SW 1271 (cell line): ENCODE measurements around the gene HSPG2.
"Not testable (repeated sequence)": the region's sequence is repeated elsewhere in the genome, so short reads cannot be mapped to it uniquely, and the experiment has no call there.

Source experiments
- DNase-seq, 2 experiments: peaks; one replicate each; lab custom pipeline; 2025; lab: John Stamatoyannopoulos, UW

Gene HSPG2

DNA sequence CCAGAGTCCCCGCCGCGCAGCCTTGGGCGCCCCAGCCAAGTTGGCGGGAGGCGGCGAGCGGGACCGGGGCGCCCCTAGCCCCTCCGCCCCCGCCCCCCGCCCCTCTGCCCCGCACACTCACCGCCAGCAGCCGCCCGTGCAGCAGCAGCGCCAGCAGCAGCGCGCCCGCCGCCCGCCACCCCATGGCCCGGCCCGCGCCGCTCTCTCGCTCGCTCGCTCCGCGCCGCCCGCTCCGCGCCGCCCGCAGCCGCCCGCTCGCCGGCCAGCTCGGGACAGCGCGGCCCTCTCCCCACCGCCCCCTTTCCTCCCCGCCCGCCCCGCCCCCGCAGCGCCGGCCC is at the start of gene HSPG2:
Gene HSPG2 (minus strand): TSS at position 277 of the 338 bp plus-strand sequence. CDS start 93 bp downstream, at position 184.
- no peak for DNase-seq

DNA sequence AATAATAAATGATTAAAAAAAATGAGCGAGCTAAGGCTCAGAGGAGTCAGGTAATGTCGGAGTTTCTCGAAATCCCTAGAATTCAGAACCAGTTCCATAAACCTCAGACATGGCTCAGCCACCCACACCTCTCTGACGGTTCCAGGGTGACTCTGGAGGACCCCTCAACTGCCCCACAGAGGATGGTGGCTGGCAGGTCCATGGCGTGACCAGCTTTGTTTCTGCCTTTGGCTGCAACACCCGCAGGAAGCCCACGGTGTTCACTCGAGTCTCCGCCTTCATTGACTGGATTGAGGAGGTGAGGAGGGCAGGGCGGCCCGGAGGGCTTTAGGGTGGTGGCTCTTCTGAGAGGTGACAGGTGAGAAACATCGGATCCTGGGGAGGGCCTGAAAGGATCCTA is 49.3 kb upstream of the HSPG2 start:
- DNase-seq = not testable (repeated sequence)

DNA sequence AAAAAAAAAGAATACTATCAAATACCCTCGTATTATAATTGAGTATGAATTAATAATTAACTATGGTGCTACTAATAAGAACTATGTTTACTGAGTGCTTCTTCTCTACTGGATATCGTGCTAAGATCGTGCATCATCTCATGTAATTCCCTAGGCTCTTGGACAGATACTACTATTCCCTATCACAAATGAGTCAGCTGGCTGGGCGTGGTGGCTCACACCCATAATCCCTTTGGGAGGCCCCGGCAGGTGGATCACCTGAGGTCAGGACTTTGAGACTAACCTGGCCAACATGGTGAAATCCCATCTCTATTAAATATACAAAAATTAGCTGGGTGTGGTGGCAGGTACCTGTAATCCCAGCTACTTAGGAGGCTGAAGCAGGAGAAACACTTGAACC is 48.8 kb upstream of the HSPG2 start:
- not testable (repeated sequence) for DNase-seq

DNA sequence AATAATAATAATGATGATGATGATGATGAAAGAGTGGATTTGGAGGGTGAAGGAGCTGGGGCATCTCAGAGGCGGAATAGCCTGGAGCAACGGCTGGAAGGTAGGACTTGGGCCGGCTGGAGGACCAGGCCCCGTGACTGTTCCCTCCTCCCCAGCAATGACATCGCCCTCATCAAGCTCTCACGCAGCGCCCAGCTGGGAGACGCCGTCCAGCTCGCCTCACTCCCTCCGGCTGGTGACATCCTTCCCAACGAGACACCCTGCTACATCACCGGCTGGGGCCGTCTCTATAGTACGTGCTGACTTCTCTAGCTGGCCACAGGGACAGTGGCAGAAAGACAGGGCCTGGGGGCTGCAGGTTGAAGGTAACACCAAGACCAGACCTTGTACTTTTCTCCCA is 46.4 kb upstream of the HSPG2 start:
- not testable (repeated sequence) for DNase-seq

DNA sequence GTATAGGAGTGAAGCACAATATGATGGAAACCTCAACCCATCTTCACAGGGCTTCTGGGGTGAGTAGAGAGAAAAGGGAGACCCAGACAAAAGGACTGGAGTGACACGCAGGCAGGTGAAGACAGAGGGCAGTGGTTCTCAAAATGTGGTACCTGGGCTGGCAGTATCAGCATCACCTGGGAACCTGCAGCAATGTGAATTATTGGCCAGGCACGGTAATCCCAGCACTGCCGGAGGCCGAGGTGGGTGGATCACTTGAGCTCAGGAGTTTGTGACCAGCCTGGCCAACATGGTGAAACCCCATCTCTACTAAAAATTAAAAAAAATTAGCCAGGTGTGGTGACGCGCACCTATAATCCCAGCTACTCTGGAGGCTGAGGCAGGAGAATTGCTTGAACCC is 45.0 kb upstream of the HSPG2 start:
- not testable (repeated sequence) for DNase-seq

DNA sequence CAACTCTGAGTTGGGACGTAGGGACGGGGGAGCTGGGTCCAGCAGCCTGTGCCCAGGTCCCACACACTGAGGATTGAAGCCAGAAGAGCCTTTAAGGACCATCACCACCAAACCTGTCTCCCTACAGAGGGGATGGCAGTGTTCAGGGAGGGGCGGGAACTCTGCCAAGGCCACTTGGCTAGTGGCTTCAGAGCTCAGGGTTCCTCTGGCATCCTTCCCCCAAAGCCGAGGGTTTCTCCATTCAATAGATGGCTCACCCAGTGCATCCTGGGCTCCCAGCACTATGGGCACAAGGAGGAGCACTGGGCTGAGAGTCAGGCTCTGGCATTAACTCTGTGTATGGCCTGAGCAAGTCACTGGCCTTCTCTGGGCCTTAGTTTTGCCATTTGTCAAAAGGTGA is 44.1 kb upstream of the HSPG2 start:
- not testable (repeated sequence) for DNase-seq

DNA sequence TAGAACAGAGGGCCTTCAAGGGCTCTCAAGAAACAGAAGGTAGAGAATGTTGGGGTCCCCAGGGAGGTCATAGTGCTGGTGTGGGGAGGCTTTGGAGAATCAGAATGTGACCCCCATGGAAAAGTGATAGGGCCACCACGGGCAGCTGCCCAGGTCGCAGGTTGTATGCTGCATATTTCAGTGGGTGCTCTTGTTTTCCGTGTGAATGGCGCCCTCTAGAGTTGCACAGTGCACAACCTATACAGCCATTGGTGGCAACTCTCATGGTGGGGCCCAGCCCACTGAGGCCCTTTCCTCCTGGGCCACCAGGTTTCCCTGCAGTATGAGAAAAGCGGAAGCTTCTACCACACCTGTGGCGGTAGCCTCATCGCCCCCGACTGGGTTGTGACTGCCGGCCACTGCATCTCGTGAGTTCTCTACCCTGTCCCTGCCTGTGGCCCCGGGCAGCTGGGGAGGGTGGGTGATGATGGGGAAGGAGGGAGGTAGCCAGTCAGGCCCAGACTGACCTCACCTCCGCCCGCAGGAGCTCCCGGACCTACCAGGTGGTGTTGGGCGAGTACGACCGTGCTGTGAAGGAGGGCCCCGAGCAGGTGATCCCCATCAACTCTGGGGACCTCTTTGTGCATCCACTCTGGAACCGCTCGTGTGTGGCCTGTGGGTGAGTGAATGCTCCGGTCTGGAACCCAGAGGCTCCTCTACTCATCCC is 43.6 kb upstream of the HSPG2 start:
- DNase-seq = not testable (repeated sequence)

DNA sequence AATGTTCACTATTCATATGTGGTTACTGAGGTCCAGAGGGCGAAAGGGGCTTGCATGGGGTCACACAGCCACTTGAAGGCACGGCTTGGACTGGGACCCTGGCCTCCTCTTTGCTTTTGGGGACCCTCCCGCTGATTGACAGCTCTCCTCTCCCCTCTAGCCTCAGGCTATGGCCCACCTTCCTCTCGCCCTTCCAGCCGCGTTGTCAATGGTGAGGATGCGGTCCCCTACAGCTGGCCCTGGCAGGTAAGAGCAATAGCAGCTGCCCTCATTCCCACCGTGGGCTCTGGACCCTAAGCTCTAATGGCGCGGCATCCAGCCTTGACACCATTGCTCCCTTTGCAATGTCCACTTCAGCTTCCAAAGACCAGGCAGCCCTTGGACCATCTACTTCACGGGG is 41.1 kb upstream of the HSPG2 start:
- DNase-seq = not testable (repeated sequence)

DNA sequence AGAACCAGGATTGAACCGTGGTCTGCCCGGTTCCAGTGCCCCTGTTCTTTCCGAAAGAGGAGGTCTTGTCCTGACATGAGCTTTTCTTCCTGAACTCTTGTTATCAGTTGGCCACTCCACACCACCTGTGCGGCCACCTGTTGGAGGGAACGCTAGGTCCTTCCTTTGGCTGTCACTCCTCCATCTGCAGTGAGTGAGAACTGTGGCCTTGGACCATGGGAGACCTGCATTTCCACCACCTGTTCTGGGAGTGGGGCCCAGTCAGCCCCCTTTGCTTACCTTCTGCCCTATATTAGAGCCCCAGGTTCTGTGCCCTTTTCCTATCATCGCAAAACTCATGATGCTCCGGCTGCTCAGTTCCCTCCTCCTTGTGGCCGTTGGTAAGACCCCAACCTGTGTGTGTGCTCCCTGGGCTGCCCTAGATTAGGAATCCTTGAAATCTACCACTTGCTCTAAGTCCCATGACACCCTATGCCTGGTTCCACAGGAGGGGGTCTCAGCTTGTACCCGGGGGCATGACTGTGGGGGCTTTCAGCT is 39.7 kb upstream of the HSPG2 start, which contains the start of gene CELA3B:
Gene CELA3B (plus strand): TSS at position 320 of the 537 bp plus-strand sequence. CDS start 18 bp downstream, at position 338.
- DNase-seq = not testable (repeated sequence)

DNA sequence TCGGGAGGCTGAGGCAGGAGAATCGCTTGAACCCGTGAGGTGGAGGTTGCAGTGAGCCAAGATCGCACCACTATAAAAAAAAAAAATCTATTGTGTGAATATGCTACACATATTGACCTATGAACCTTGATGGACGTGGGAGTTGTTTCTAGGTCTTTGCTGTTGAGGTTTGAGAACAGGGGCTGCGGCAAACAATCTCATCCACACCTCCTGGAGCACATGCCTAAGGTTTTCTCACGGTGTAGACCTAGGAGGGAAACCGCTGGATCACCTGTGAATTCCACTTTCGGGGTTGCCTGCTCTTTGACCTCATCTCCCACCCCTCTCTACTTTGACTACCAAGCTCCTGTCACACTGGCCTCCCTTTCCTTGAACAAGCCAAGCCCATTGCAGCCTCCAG is 38.2 kb upstream of the HSPG2 start:
- not testable (repeated sequence) for DNase-seq

DNA sequence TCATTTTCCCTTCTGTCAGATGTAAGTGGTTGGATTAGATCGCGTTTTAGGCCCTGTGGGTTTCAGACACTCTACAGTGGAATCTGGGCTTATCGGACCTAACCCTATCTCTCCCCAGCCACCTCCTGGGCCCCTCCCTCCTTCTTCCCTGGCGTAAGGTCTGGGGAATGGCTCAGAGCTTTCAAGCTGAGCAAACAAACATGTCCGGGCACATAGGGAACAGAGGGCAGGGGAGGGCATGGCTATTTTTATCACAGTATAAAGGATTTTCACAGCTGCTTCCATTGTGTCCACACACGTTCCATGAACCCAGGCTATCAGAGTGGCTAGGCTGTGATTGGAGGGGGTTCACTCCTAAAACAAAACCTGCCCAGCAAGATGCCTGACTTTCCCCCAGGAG is 37.6 kb upstream of the HSPG2 start:
- DNase-seq = not testable (repeated sequence)

DNA sequence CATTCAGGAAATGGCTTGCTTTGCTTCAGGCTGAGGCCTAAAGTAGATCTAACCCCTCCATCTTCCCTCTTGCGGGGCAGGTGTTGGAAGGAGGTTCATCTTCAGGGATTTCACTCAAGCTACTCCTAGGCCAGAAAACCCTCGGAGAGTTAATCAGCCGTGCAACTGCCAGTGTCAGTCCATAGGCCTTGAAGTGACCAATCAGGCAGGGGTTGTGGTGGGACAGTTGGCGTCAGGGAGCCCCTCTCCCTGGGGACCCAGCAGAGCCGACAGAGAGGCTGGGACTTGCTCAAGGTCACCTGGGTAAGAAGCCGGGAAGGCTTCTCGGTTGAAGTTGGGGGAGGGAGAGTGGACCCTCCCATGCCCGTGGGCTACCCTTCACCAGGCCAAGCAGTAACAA is 36.8 kb upstream of the HSPG2 start:
- not testable (repeated sequence) for DNase-seq

DNA sequence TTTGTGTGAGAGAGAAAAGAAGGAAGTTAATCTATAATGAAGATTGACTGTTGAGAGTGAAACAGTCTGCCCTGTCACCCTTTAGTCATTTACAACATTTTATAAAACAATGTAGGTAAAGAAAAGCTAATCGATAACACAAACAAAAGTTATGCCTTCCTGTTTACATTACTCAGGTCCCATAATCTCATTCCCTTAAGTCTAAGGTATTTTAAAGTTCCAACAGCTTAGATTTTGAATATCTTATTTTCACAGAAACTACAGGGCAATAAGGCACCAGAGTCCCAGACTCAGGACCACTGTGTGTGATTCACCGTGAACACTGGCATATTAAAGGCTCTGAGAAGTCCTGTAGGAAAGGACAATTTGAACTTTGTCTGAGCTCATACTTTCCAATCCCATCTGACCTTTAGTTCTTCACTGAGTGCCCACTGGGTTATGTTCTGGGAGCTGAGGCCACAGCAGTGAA is 35.9 kb upstream of the HSPG2 start:
- not testable (repeated sequence) for DNase-seq

DNA sequence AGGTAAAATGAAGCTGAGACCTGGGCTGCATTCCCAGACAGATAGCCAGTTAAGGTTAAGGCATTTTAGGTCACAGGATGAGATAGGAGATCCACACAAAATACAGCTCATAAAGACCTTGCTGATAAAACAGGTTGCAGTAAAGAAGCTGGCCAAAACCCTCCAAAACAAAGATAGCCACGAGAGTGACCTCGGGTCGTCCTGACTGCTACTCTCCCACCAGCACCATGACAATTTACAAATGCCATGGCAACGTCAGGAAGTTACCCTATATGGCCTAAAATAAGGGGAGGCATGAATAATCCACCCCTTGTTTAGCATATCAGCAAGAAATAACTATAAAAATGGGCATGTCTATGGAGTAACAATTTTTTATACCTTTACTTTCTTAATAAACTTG is 33.4 kb upstream of the HSPG2 start:
- DNase-seq = not testable (repeated sequence)

DNA sequence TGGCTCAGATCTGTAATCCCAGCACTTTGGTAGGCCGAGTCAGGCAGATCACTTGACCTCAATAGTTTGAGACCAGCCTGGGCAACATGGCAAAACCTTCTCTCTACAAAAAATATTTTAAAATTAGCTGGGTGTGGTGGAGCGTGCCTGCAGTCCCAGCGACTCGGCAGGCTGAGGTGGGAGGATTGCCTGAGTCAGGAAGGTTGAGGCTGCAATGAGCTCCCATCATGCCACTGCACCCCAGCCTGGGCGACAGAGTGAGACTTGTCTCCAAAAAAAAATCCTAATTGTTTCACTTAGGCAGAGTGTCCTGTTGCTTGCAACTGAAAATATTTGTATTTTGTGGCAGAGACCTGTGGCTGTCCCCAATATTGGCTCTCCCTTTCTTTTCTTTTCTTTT is 32.0 kb upstream of the HSPG2 start:
- not testable (repeated sequence) for DNase-seq

DNA sequence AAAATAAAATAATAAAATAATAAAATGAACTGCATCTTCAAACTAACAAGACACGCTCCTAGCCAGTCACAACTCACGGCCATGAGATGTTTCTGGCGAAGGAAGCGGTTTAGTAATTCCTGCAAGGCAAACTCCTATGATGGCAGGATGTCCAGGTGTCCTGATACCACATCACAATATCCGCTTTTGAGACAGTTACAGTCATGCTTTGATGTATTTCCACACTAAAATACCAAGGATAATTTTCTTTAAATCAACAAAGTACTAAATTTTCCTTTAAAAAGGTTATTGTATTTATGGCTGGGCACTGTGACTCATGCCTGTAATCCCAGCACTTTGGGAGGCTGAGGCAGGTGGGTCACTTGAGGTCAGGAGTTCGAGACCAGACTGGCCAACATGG is 30.1 kb upstream of the HSPG2 start:
- DNase-seq = not testable (repeated sequence)

DNA sequence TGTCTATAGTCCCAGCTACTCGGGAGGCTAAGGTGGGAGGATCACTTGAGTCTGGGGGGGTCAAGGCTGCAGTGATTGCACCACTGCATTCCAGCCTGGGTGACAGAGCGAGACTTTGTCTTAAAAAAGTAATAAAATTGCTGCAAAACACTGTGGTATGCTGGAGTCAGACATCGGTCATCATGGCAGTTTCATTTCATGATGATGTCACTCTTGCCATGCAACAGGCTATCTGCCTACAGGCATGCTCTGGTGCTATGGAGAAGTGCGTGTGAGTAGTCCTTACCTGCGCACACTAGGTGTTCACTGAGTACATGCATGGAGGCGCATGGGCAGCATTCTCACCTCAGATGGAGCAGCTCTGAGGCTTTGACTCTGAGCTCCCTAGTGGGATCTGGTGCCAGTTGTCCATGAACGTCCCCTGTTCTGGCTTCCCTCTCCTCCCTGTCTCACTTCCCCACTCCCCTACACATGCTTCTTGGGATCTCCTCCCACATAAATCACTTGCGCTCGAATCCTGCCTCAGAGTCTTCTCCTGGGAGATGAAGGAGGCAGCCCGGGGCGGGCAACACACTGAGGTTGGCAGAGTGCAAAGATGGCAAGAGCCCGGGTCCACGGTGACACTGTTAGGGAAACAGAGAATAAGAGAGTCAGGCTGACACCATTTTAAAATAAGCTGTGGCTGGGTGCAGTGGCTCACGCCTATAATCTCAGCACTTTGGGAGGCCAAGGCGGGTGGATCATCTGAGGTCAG is 29.3 kb upstream of the HSPG2 start:
- no peak for DNase-seq

DNA sequence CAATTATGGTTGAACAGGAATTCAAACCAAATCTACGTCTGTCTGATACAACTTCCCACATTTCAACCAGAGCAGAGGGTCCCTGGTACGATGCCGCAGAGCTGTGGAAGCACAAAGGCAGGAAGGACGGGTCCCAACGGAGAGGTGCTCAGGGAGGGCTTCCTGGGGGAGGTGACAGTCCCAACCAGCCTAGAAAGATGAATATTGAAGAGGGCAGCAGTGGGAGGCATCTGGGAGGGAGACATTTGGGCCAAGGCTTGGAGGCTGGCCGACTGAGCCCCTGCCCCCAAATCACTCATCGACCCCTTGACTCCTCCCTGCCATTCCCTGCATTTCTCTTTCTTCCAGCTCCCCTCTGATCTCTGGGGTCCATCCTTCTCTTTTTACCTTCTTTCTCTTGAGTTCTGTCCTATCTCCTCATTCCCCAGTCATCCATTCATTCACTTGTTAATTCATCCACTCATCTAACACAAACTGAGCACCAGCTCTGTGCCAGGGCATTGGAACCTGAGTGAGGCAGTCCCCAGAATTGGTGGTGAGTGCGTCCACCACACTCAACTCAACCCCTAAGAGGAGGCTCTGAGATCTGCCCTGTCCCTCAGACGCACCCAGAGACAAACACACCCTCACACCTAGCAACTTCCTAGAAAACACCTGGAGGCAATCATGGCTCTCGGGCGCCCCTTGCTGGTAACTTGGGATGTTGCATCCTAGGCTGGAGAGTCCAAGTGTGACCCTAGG is 26.5 kb upstream of the HSPG2 start:
- peak in 1 of 2 experiments; percentile 51 for DNase-seq

DNA sequence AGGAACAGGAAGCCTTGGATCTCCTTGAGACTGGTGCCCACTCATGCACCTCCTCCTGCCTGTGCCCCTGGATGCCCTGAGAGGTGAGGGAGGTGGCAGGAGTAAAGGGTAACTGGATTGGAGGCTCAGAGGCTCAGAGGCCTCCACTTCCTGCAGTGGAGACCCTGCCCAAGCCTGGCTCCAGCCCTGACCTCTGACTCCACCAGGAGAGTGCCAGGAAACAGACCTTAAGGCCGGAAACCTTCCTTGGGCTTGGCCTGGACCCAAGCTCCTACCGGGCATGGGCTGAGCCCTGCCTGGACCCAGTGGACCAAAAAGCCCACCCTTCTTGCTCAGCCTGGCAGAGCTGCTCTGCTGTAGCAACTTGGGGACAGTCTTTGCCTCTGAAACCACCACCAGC is 24.7 kb upstream of the HSPG2 start:
- DNase-seq = no peak

DNA sequence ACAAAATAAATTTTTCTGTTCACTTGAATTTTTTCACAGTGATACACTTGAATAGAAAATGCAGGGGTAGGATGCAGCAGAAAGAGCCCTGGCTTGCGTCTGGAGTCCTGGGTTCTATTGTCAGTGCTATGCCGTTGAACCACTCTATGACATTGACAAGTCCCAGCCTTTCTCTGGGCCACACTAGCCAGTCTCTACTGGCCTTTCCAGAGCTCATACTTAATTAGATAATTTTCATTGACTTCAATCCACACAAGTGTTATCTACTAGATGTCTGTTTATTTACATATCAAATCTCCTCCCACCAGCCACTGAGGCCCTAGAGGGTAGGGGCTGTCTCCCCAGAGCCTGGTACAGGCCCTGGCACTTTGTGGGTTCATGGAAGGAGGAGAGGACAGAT is 24.2 kb upstream of the HSPG2 start:
- DNase-seq = no peak

DNA sequence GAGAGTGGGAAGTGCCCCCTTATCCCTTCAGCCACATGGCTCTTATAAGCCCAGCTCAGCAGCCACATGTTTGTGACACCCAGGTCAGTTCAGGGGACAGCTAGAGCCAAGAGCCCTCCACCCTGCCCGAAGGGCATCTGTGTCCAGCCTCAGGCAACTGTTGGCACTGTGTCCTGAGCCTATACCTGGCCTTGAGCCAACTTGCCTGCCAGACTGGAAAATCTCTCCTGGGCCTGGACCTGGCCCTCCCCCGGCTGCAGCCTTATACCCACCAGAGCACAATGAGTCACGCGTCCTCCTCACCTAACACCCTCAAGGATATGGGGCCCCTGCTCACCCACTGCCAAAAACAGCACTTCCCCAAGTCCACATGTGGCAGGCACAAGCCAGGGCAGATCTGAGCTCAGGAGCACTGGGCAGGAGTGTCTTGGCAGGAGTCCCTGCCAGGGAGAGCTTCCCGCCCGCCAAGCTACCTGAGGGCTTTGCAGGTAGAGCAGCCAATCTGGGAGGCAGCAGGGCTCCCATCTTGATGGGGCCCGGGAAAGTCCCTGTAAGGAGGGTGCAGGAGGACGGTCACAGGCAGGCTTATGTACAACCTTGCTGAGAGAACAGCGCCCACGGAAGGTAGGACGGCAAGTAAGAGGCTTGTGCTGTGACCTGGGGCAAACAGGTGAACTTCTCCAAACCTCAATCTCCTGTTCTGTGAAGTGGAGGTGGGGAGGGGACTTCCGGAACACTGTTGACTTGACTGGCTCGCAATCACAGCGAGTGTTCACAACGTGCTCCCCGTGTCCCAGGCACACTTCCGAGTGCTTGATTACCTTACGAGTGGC is 19.8 kb upstream of the HSPG2 start:
- DNase-seq = no peak
